SK-N-MC (cell line): ENCODE results near the gene MAN1B1.

Experiments used
- EZH2 ChIP-seq: fragments of 200-600 bp; sonication (generic); IDR thresholded peaks from one replicate; pipeline ENCODE4 v1.6.1; 2017; ENCODE audit warnings: antibody characterized with exemption
- POLR2AphosphoS5 ChIP-seq: IDR thresholded peaks from 2 replicates; pipeline ENCODE4 v1.6.1; 2012; ENCODE audit warnings: mild to moderate bottlenecking, low read depth, low read length, borderline replicate concordance

DNA sequence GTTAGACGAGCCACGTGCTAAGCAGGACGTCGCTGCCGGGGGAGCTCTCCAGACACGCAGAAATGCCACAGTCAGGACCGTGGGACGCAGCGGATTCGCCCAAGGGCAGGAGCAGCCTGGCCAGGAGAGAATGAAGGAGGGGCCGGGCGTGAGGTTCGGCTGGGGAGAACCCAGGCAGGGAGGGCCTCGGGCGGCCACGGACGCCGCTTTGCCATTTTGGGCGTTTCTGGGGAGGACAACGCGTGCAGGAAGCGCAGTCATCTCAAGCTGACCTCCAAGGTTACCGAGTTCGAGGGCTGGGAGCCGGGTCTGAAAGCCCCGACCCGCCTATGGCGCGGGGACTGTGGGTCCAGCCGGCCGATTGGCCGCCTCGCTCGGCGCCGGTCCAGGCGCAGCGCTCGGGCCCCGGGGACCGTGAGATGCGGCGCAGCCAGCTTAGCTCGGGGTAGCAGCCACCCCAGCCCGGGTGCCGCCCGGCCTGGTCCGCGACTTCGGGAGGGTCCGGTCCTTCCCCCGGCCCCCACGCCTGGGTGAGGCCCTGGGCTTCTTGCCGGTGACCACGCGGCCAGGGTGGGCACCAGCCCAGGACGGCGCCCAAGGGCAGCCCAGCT, 760 bp upstream of the MAN1B1 start:
- no peak for TF ChIP-seq EZH2
- no peak for TF ChIP-seq POLR2AphosphoS5
